Peyer's patch (tissue), 4 donors: ENCODE results near the gene YIF1A.

Source experiments
- POLR2A ChIP-seq, 2 donors: fragments of 450-650 bp; IDR thresholded peaks; one replicate each; pipeline ENCODE4 v1.5.1; 2017; ENCODE audit warnings: antibody characterized with exemption in 2 of 2, mild to moderate bottlenecking in 2 of 2, moderate library complexity in 2 of 2
- TF ChIP-seq, protein P1 (sequence below), 6 experiments: fragments of 450-650 bp in 4 of 6; fragments of 200-600 bp in 2 of 6; sonication (generic) in 1 of 6; IDR thresholded peaks; one replicate each; pipeline ENCODE4 v1.5.1; 2017 to 2019; ENCODE audit warnings: antibody characterized with exemption in 6 of 6, mild to moderate bottlenecking in 3 of 6, moderate library complexity in 1 of 6

DNA sequence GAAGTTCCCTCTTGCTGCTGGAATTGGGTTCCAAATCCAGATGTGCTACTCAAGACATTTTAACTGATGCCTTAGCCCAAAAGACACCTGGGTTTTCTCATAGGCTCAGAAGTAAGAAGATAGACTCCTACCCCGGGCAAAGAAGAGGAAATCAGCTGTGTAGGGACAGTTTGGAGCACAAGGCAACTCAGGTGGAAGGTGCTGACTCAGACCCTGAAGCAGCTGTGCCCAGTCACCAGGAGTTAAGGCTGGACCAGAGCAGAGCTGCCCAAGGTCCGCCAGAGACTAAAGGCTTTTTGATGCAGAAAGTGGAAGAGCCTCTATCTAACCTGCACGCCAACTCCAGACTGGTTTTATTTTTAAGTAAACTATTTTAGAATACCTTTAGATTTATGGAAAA is 41.1 kb downstream of the YIF1A start:
- TF ChIP-seq, protein P1, sequence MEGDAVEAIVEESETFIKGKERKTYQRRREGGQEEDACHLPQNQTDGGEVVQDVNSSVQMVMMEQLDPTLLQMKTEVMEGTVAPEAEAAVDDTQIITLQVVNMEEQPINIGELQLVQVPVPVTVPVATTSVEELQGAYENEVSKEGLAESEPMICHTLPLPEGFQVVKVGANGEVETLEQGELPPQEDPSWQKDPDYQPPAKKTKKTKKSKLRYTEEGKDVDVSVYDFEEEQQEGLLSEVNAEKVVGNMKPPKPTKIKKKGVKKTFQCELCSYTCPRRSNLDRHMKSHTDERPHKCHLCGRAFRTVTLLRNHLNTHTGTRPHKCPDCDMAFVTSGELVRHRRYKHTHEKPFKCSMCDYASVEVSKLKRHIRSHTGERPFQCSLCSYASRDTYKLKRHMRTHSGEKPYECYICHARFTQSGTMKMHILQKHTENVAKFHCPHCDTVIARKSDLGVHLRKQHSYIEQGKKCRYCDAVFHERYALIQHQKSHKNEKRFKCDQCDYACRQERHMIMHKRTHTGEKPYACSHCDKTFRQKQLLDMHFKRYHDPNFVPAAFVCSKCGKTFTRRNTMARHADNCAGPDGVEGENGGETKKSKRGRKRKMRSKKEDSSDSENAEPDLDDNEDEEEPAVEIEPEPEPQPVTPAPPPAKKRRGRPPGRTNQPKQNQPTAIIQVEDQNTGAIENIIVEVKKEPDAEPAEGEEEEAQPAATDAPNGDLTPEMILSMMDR (IDR thresholded peaks at IDR 0.05), result no peak
- TF ChIP-seq POLR2A (IDR thresholded peaks at IDR 0.05), result no peak
